Cerebellar cortex (tissue), 1 donor: ENCODE results near the gene PCDHB10.
"Not testable (repeated sequence)": the region's sequence is repeated elsewhere in the genome, so short reads cannot be mapped to it uniquely, and the experiment has no call there.

Experiments used
- DNase-seq: peaks from one replicate; pipeline ENCODE4 v3.0.0-alpha.2; 2015; ENCODE audit warnings: low spot score

The PCDHB10 gene

DNA sequence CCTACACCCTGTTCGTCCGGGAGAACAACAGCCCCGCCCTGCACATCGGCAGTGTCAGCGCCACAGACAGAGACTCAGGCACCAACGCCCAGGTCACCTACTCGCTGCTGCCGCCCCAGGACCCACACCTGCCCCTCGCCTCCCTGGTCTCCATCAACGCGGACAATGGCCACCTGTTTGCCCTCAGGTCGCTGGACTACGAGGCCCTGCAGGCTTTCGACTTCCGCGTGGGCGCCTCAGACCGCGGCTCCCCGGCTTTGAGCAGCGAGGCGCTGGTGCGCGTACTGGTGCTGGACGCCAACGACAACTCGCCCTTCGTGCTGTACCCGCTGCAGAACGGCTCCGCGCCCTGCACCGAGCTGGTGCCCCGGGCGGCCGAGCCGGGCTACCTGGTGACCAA, 3.5 kb upstream of the PCDHB10 start:
- DNase-seq: not testable (repeated sequence)

DNA sequence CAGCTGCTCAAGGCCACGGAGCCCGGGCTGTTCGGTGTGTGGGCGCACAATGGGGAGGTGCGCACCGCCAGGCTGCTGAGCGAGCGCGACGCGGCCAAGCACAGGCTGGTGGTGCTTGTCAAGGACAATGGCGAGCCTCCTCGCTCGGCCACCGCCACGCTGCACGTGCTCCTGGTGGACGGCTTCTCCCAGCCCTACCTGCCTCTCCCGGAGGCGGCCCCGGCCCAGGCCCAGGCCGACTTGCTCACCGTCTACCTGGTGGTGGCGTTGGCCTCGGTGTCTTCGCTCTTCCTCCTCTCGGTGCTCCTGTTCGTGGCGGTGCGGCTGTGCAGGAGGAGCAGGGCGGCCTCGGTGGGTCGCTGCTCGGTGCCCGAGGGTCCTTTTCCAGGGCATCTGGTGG, 3.0 kb upstream of the PCDHB10 start:
- DNase-seq: not testable (repeated sequence)

DNA sequence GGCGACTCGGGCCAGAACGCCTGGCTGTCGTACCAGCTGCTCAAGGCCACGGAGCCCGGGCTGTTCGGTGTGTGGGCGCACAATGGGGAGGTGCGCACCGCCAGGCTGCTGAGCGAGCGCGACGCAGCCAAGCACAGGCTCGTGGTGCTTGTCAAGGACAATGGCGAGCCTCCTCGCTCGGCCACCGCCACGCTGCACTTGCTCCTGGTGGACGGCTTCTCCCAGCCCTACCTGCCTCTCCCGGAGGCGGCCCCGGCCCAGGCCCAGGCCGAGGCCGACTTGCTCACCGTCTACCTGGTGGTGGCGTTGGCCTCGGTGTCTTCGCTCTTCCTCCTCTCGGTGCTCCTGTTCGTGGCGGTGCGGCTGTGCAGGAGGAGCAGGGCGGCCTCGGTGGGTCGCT, 2.2 kb downstream of the PCDHB10 start:
- not testable (repeated sequence) for DNase-seq

DNA sequence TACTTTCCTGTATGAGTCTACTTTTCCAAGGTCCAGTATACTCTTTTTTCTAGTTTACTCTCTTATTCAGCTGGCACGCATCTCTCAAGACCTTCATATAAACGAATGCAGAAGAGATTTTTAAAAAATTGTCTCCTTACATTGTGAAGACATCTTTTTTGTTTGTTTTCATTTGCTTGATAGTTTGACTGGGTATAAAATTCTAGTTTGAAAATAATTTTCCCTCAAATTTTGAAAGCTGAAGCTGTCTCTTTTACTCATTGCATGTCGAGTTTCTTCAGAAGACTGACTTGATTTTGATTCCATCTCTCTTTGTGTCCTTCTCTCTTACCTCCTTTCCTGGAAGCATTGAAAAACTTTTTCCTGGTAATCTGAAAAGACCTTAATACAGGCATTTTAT, 4.2 kb downstream of the PCDHB10 start:
- DNase-seq: no peak

DNA sequence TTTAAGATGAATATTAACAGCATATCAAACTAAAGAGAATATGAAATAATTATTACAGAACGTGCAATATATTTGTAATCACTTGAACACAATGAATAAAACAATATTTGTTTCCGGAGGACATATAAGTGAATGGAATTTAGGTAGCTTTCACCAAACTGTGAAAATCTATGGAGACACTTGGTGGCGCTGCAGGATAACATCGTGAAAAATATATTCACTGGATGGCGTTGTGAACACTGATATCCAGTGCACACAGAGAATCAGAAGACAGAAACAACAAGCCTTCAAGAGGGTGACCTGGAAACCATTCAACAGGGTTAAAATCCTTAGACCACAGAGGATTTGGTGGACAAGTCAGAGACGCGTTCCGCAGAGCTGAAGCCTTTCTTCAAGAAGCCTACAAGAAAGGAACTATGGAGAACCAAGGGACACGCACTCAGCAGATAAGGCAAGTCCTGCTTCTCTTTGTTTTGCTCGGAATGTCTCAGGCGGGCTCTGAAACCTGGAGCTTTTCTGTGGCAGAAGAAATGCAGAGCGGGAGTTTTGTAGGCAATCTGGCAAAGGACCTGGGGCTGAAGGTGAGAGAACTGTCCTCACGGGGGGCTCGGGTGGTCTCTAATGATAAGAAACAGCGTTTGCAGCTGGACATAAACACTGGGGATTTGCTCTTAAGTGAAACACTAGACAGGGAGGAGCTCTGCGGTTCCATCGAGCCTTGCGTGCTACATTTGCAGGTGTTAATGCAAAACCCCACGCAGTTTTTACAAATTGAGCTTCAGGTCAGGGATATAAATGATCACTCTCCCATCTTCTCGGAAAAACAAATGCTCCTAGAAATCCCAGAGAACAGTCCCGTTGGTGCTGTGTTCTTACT, 7.4 kb downstream of the PCDHB10 start, which contains the start of gene PCDHB11:
TSS of gene PCDHB11 (plus strand) at position 269 of the 877 bp plus-strand sequence. CDS start at position 417, 148 bp downstream.
- peak; percentile 57 for DNase-seq

DNA sequence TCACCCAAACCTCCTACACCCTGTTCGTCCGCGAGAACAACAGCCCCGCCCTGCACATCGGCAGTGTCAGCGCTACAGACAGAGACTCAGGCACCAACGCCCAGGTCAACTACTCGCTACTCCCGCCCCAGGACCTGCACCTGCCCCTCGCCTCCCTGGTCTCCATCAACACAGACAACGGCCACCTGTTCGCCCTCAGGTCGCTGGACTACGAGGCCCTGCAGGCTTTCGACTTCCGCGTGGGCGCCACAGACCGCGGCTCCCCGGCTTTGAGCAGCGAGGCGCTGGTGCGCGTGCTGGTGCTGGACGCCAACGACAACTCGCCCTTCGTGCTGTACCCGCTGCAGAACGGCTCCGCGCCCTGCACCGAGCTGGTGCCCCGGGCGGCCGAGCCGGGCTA, 9.0 kb downstream of the PCDHB10 start:
- not testable (repeated sequence) for DNase-seq

DNA sequence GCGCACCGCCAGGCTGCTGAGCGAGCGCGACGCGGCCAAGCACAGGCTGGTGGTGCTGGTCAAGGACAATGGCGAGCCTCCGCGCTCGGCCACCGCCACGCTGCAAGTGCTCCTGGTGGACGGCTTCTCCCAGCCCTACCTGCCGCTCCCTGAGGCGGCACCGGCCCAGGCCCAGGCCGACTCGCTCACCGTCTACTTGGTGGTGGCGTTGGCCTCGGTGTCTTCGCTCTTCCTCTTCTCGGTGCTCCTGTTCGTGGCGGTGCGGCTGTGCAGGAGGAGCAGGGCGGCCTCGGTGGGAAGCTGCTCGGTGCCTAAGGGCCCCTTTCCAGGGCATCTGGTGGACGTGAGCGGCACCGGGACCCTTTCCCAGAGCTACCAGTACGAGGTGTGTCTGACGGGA, 9.5 kb downstream of the PCDHB10 start:
- not testable (repeated sequence) for DNase-seq

DNA sequence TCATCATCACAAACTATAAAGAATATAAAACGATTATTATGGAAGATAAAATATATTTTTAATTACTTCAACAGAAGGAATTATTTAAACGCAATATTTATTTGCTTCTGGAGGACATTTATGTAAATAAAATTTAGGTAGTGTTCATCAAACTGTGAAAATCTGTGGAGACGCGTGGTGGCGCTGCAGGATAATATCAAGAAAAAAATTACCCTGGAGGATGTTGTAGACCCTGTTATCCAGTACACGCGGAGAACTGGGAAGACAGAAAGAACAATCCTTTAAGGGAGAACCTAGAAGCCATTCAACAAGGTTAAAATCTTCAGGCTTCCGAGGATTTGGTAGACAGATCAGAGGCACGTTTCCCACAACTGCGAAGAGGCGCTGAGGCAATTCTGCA, 16.3 kb downstream of the PCDHB10 start, which contains the start of gene PCDHB12:
TSS of gene PCDHB12 (plus strand) at position 242 of the 400 bp plus-strand sequence. CDS start 189 bp downstream, outside the sequence.
- peak; percentile 43 for DNase-seq

DNA sequence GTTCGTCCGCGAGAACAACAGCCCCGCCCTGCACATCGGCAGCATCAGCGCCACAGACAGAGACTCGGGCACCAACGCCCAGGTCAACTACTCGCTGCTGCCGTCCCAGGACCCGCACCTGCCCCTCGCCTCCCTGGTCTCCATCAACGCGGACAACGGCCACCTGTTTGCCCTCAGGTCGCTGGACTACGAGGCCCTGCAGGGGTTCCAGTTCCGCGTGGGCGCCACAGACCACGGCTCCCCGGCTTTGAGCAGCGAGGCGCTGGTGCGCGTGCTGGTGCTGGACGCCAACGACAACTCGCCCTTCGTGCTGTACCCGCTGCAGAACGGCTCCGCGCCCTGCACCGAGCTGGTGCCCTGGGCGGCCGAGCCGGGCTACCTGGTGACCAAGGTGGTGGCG, 18.1 kb downstream of the PCDHB10 start:
- not testable (repeated sequence) for DNase-seq

DNA sequence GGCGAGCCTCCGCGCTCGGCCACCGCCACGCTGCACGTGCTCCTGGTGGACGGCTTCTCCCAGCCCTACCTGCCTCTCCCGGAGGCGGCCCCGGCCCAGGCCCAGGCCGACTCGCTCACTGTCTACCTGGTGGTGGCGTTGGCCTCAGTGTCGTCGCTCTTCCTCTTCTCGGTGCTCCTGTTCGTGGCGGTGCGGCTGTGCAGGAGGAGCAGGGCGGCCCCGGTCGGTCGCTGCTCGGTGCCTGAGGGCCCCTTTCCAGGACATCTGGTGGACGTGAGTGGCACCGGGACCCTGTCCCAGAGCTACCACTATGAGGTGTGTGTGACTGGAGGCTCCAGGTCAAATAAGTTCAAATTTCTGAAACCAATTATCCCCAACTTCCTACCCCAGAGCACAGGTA, 18.7 kb downstream of the PCDHB10 start:
- not testable (repeated sequence) for DNase-seq

DNA sequence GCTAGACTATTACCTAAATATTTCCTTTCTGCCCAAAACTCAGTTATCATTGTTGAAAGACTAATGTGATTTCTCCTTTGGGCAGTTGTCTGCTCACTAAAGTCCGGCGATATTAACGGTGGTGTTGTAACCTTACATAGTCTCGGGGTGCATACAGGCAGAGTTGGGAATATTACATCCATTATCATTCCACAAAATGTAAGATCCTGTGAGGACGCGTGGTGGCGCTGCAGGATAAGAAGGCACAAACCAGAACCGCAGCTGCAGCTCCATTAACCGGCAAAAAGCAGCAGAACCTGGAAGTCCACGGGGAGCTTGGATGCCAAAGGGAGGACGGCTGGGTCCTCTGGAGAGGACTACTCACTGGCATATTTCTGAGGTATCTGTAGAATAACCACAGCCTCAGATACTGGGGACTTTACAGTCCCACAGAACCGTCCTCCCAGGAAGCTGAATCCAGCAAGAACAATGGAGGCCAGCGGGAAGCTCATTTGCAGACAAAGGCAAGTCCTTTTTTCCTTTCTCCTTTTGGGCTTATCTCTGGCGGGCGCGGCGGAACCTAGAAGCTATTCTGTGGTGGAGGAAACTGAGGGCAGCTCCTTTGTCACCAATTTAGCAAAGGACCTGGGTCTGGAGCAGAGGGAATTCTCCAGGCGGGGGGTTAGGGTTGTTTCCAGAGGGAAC, 21.6 kb downstream of the PCDHB10 start, which contains the start of gene PCDHB13:
TSS of gene PCDHB13 (plus strand) at position 264 of the 684 bp plus-strand sequence. CDS start at position 469, 205 bp downstream.
- not testable (repeated sequence) for DNase-seq

DNA sequence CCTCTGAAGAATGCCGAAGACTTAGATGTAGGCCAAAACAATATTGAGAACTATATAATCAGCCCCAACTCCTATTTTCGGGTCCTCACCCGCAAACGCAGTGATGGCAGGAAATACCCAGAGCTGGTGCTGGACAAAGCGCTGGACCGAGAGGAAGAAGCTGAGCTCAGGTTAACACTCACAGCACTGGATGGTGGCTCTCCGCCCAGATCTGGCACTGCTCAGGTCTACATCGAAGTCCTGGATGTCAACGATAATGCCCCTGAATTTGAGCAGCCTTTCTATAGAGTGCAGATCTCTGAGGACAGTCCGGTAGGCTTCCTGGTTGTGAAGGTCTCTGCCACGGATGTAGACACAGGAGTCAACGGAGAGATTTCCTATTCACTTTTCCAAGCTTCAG, 22.4 kb downstream of the PCDHB10 start:
- not testable (repeated sequence) for DNase-seq

DNA sequence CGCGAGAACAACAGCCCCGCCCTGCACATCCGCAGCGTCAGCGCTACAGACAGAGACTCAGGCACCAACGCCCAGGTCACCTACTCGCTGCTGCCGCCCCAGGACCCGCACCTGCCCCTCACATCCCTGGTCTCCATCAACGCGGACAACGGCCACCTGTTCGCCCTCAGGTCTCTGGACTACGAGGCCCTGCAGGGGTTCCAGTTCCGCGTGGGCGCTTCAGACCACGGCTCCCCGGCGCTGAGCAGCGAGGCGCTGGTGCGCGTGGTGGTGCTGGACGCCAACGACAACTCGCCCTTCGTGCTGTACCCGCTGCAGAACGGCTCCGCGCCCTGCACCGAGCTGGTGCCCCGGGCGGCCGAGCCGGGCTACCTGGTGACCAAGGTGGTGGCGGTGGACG, 23.4 kb downstream of the PCDHB10 start:
- DNase-seq: not testable (repeated sequence)

DNA sequence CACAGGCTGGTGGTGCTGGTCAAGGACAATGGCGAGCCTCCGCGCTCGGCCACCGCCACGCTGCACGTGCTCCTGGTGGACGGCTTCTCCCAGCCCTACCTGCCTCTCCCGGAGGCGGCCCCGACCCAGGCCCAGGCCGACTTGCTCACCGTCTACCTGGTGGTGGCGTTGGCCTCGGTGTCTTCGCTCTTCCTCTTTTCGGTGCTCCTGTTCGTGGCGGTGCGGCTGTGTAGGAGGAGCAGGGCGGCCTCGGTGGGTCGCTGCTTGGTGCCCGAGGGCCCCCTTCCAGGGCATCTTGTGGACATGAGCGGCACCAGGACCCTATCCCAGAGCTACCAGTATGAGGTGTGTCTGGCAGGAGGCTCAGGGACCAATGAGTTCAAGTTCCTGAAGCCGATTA, 23.9 kb downstream of the PCDHB10 start:
- not testable (repeated sequence) for DNase-seq

DNA sequence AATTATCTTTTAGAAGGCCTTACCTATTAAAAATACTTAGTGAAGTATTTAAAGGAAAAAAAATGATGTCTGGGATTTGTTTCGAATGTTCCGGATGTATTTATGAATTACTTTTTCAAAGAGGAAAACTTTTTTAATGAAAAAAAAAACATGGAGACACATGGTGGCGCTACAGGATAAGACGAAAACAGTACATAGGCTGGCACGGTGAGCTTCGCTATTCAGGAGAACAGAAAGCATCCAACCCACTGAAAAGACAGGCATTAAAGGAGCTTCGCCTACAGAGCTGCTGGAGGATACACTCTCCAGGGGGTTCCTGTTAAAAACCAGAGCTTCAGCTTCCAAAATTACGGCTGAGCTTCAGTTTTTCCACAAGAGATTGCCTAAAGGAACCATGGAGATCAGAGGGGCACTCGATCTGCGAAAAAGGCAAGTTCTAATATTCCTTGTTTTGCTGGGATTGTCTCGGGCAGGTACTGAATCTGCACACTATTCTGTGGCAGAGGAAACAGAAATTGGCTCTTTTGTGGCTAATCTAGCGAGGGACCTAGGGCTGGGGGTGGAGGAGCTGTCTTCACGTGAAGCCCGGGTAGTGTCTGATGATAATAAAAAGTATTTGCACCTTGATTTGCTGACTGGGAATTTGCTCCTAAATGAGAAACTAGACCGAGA, 31.1 kb downstream of the PCDHB10 start, which contains the start of gene PCDHB14:
TSS of gene PCDHB14 (plus strand) at position 232 of the 672 bp plus-strand sequence. CDS start at position 395, 163 bp downstream.
- peak; percentile 68 for DNase-seq

DNA sequence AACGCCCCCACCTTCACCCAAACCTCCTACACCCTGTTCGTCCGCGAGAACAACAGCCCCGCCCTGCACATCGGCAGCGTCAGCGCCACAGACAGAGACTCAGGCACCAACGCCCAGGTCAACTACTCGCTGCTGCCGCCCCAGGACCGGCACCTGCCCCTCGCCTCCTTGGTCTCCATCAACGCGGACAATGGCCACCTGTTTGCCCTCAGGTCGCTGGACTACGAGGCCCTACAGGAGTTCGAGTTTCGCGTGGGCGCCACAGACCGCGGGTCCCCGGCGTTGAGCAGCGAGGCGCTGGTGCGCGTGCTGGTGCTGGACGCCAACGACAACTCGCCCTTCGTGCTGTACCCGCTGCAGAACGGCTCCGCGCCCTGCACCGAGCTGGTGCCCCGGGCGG, 32.7 kb downstream of the PCDHB10 start:
- not testable (repeated sequence) for DNase-seq

DNA sequence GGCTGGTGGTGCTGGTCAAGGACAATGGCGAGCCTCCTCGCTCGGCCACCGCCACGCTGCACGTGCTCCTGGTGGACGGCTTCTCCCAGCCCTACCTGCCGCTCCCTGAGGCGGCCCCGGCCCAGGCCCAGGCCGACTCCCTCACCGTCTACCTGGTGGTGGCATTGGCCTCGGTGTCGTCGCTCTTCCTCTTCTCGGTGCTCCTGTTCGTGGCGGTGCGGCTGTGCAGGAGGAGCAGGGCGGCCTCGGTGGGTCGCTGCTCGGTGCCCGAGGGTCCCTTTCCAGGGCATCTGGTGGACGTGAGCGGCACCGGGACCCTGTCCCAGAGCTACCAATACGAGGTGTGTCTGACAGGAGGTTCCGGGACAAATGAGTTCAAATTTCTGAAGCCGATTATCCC, 33.3 kb downstream of the PCDHB10 start:
- DNase-seq: not testable (repeated sequence)

DNA sequence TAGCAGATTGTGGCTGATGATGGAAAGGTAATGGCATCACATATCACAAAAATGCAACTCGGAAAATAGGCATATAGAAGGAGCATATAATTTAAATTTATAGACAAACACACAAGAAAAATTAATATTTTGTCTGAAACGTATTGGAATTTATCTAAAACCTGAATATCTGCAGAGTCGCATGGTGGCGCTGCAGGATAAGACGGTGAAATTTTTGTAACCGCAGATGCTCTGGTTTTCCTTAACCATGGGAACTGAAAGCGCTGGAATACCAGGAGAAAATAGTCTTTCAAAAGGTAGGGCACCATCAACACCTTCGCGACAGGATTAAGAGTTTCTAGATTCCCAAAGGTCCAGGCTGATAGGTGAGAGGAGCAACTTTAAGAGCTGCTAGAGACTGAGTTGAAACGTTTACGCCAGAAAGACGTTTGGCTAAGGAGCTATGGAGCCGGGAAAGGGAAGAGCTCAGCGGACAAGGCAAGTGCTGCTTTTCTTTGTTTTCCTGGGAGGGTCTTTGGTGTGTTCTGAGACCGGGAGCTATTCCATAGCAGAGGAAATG, 42.0 kb downstream of the PCDHB10 start:
- peak; percentile 4 for DNase-seq

DNA sequence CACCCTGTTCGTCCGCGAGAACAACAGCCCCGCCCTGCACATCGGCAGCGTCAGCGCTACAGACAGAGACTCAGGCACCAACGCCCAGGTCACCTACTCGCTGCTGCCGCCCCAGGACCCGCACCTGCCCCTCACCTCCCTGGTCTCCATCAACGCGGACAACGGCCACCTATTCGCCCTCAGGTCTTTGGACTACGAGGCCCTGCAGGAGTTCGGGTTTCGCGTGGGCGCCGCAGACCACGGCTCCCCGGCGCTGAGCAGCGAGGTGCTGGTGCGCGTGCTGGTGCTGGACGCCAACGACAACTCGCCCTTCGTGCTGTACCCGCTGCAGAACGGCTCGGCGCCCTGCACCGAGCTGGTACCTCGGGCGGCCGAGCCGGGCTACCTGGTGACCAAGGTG, 43.8 kb downstream of the PCDHB10 start:
- not testable (repeated sequence) for DNase-seq

DNA sequence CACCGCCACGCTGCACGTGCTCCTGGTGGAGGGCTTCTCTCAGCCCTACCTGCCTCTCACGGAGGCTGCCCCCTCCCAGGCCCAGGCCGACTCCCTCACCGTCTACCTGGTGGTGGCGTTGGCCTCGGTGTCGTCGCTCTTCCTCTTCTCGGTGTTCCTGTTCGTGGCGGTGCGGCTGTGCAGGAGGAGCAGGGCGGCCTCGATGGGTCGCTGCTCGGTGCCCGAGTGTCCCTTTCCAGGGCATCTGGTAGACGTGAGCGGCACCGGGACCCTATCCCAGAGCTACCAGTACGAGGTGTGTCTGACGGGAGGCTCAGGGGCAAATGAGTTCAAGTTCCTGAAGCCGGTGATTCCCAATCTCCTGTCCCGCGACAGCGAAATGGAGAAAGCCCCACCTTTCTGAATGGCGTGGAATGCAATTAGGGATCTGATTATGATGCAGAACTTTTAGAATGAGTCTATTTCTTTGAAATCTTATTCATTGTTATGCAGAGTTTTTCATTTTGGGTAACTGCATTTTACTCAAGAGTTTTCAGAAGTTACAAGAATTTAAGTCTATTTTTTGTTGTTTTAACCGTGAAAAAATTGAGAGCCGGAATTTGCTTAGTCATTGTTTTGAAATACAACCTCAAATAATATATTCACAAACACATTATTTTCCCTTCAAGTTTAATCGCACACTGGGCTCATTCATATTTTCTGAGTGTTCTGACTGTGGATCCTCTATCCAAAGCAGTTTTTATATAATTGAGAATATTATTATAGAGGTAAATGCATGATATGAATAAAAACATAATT, 44.6 kb downstream of the PCDHB10 start:
- no peak for DNase-seq

DNA sequence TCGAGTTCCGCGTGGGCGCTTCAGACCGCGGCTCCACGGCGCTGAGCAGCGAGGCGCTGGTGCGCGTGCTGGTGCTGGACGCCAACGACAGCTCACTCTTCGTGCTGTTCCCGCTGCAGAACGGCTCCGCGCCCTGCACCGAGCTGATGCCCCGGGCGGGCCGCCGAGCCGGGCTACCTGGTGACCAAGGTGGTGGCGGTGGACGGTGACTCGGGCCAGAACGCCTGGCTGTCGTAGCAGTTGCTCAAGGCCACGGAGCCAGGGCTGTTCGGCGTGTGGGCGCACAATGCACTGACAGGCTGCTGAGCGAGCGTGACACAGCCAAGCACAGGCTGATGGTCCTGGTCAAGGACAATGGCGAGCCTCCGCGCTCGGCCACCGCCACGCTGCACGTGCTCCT, 49.3 kb downstream of the PCDHB10 start:
- no peak for DNase-seq
